Esophagus muscularis mucosa (tissue), 4 donors: ENCODE data around the gene IL23R. TPM values are rescaled to one million over a fixed set of nuclear protein-coding genes. Genes with fewer than 3 reads are reported as not detected.

Experiments
- DNase-seq: peaks from one replicate; pipeline ENCODE4 v3.0.0-alpha.2; 2017; ENCODE audit errors: extremely low spot score
- H3K27ac ChIP-seq, 4 donors: fragments of 200-600 bp; sonication (generic); replicated peaks in 1 of 4; 1 replicate in 3 of 4; 2 replicates in 1 of 4; pipeline ENCODE4 v1.5.1; 2016 to 2019; ENCODE audit warnings: mild to moderate bottlenecking in 1 of 4
- H3K27me3 ChIP-seq, 4 donors: fragments of 200-600 bp; sonication (generic); one replicate each; pipeline versions ENCODE4 v1.5.1 to v1.6.0; 2016 to 2019
- H3K36me3 ChIP-seq, 4 donors: fragments of 200-600 bp; sonication (generic); one replicate each; pipeline ENCODE4 v1.5.1; 2016 to 2019
- H3K4me1 ChIP-seq, 4 donors: fragments of 200-600 bp; sonication (generic); one replicate each; pipeline ENCODE4 v1.5.1; 2016 to 2019
- H3K4me3 ChIP-seq, 4 donors: fragments of 200-600 bp; sonication (generic); 1 replicate in 2 of 4; 2 replicates in 2 of 4; pipeline ENCODE4 v1.5.1; 2016 to 2019; ENCODE audit warnings: mild to moderate bottlenecking in 4 of 4, moderate library complexity in 1 of 4
- H3K9me3 ChIP-seq, 4 donors: fragments of 200-600 bp; sonication (generic); 1 replicate in 3 of 4; 2 replicates in 1 of 4; pipeline ENCODE4 v1.5.1; 2016 to 2019
- CTCF ChIP-seq, 3 experiments: fragments of 200-600 bp in 2 of 3; fragments of 450-650 bp in 1 of 3; sonication (generic) in 2 of 3; IDR thresholded peaks; one replicate each; pipeline ENCODE4 v1.5.1; 2017 to 2019; ENCODE audit warnings: antibody characterized with exemption in 3 of 3, mild to moderate bottlenecking in 2 of 3, moderate library complexity in 1 of 3
- EP300 ChIP-seq: sonication (generic); formaldehyde crosslinking; IDR thresholded peaks from one replicate; pipeline ENCODE4 v1.6.1; 2017; ENCODE audit warnings: antibody characterized with exemption
- POLR2A ChIP-seq: fragments of 450-650 bp; IDR thresholded peaks from one replicate; pipeline ENCODE4 v1.6.1; 2017; ENCODE audit warnings: antibody characterized with exemption, moderate library complexity, mild to moderate bottlenecking, low read depth
- POLR2AphosphoS5 ChIP-seq, 2 donors: sonication (generic); formaldehyde crosslinking; IDR thresholded peaks; one replicate each; pipeline ENCODE4 v1.6.1; 2017; ENCODE audit warnings: antibody characterized with exemption in 2 of 2
- WGBS: methylation state at CpG from one replicate; pipeline ENCODE4 v1.1.5; 2018; 5-methylcytosine and 5-hydroxymethylcytosine counted together
- intact Hi-C: fragments of 100-400 bp; cut with DNase I; formaldehyde crosslinking; loops from one replicate; pipeline ENCODE4 v1.15.1; 2023
- total RNA-seq, 4 donors: library from RNA; depleted of rRNA; stranded (reverse); fragments of >200 nt; gene quantifications; one replicate each; pipeline versions ENCODE4 v1.1.0 to v1.2.1, GENCODE V29; 2016

IL23R gene
- total RNA-seq, 4 donors from 2014 or later, result not detected

- Histone ChIP-seq H3K9me3 (no peaks in the 10 kb centered on the region), H3K4me3 (no peak overlapping the region), H3K27ac (no peak overlapping the region), H3K36me3 (no peaks in the 10 kb centered on the region), H3K4me1 (no peaks in the 10 kb centered on the region), H3K27me3 (no peaks in the 10 kb centered on the region)
- TF ChIP-seq CTCF (IDR thresholded peaks at IDR 0.05) (no peak), POLR2AphosphoS5 (IDR thresholded peaks at IDR 0.05) (no peak)
- DNase-seq, result no peak
- intact Hi-C loops, result no loop called here
Measured at GRCh38 chr1:67242016-67242415, 75.8 kb downstream of the IL23R start.

- TF ChIP-seq POLR2AphosphoS5 (IDR thresholded peaks at IDR 0.05) (no peak), EP300 (no peak), POLR2A (no peak), CTCF (IDR thresholded peaks at IDR 0.05) (no peak)
- H3K9me3 ChIP-seq, result no peaks in the 10 kb centered on the region
- no peak for DNase-seq
- no peak overlapping the region for H3K4me3 ChIP-seq
- no peaks in the 10 kb centered on the region for H3K27me3 ChIP-seq
- intact Hi-C loops, result no loop called here
- 83% methylated on average over 2 of the region's 2 CpGs for WGBS
- H3K27ac ChIP-seq, result no peak overlapping the region
- no peaks in the 10 kb centered on the region for H3K36me3 ChIP-seq
- H3K4me1 ChIP-seq, result no peaks in the 10 kb centered on the region
Measured at GRCh38 chr1:67250051-67250653, 83.9 kb downstream of the IL23R start.

GRCh38 chr1:67256291-67257172 is 90.3 kb downstream of the IL23R start:
- no peaks in the 10 kb centered on the region for H3K36me3 ChIP-seq
- intact Hi-C loops, result no loop called here
- H3K27ac ChIP-seq, result no peak overlapping the region
- no peaks in the 10 kb centered on the region for H3K9me3 ChIP-seq
- H3K27me3 ChIP-seq, result no peaks in the 10 kb centered on the region
- TF ChIP-seq POLR2AphosphoS5 (IDR thresholded peaks at IDR 0.05) (no peak), POLR2A (no peak)
- DNase-seq, result no peak
- H3K4me3 ChIP-seq, result no peak overlapping the region
- 50% methylated on average over 2 of the region's 2 CpGs for WGBS
- no peaks in the 10 kb centered on the region for H3K4me1 ChIP-seq

- Histone ChIP-seq H3K4me1 (no peaks in the 10 kb centered on the region), H3K4me3 (no peak overlapping the region), H3K27ac (no peak overlapping the region), H3K27me3 (no peaks in the 10 kb centered on the region), H3K9me3 (no peaks in the 10 kb centered on the region), H3K36me3 (no peaks in the 10 kb centered on the region)
- TF ChIP-seq EP300 (no peak), POLR2AphosphoS5 (IDR thresholded peaks at IDR 0.05) (no peak), POLR2A (no peak), CTCF (IDR thresholded peaks at IDR 0.05) (no peak)
- intact Hi-C loops, result no loop called here
- WGBS, result 63% methylated on average over 5 of the region's 5 CpGs
- DNase-seq, result no peak
Measured at GRCh38 chr1:67257173-67257535, 90.9 kb downstream of the IL23R start.

GRCh38 chr1:67261680-67262079 is 95.4 kb downstream of the IL23R start:
- intact Hi-C loops, result no loop called here
- no peak for TF ChIP-seq EP300
- no peak for TF ChIP-seq CTCF (IDR thresholded peaks at IDR 0.05)
- no peak for TF ChIP-seq POLR2AphosphoS5 (IDR thresholded peaks at IDR 0.05)
- TF ChIP-seq POLR2A, result no peak
- H3K4me3 ChIP-seq, result no peak overlapping the region
- H3K27me3 ChIP-seq, result no peaks in the 10 kb centered on the region
- 15% methylated on average over 4 of the region's 4 CpGs for WGBS
- no peak for DNase-seq
- no peaks in the 10 kb centered on the region for H3K36me3 ChIP-seq
- no peaks in the 10 kb centered on the region for H3K4me1 ChIP-seq
- H3K27ac ChIP-seq, result no peak overlapping the region
- no peaks in the 10 kb centered on the region for H3K9me3 ChIP-seq
